Adipocyte (in vitro differentiated cells): ENCODE measurements around the gene TRAF2.

Experiments
- DNase-seq: peaks from one replicate; pipeline ENCODE4 v3.0.0-alpha.2; 2015; ENCODE audit warnings: low read depth
- H3K27me3 ChIP-seq: replicated peaks from 2 replicates; pipeline ENCODE4 v1.7.0; 2013; ENCODE audit warnings: mild to moderate bottlenecking, low read length, moderate library complexity; ENCODE audit not compliant: control insufficient read depth, insufficient read depth
- H3K36me3 ChIP-seq: 2 replicates; pipeline ENCODE4 v1.7.0; 2013; ENCODE audit warnings: low read length, mild to moderate bottlenecking, moderate library complexity; ENCODE audit not compliant: control insufficient read depth, insufficient read depth, severe bottlenecking
- H3K4me1 ChIP-seq: 2 replicates; pipeline ENCODE4 v1.7.0; 2013; ENCODE audit warnings: mild to moderate bottlenecking, low read length, moderate library complexity; ENCODE audit not compliant: control insufficient read depth, insufficient read depth
- H3K4me3 ChIP-seq: 2 replicates; pipeline ENCODE4 v1.7.0; 2013; ENCODE audit warnings: mild to moderate bottlenecking, low read length, moderate library complexity
- H3K9ac ChIP-seq: 2 replicates; pipeline ENCODE4 v1.7.0; 2013; ENCODE audit warnings: mild to moderate bottlenecking, low read length, moderate library complexity
- H3K9me3 ChIP-seq: 2 replicates; pipeline ENCODE4 v1.7.0; 2013; ENCODE audit warnings: mild to moderate bottlenecking, low read length, moderate library complexity; ENCODE audit not compliant: control insufficient read depth

The TRAF2 gene

DNA sequence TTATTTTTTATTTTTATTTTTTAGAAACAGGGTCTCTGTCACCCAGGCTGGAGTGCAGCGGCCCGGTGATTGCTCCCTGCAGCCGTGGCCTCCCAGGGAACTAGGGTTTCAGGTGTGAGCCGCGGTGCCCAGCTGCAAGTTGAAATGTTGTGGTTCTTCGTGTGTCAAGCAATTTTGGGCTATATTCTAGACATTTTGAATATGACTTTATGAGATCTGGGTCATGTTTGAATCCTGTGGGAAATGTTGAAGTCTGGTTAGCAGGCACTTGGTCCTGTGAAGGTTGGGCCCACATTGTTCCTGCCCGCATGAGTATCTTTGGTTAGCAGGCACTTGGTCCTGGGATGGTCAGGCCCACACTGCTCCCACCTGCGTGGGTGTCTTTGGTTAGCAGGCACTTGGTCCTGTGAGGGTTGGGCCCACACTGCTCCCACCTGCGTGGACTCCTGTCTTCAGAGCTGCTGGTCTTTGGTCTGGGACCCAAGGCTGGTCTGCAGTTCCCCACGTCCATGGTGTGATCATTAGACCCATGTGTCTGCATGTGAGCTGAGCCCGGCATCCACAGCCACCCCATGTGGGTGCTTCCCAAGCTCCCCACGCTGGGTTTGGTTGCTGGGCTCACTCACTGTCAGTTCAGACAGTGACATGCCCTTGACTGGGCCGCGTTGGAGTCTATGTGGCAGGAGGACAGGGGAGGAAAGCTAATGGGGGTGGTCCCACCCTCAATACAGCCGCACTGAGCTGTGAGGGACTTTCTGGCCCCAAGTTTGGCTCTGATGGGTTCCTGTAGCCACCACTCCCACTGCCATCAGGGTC, 51.1 kb downstream of the TRAF2 start:
- Histone ChIP-seq H3K9me3 (no peaks in the 10 kb centered on the region), H3K9ac (no peak overlapping the region), H3K4me3 (no peak overlapping the region), H3K4me1 (peaks cover 17% of the 10 kb centered on the region), H3K27me3 (no peaks in the 10 kb centered on the region), H3K36me3 (peaks cover 32% of the 10 kb centered on the region)
- no peak for DNase-seq

DNA sequence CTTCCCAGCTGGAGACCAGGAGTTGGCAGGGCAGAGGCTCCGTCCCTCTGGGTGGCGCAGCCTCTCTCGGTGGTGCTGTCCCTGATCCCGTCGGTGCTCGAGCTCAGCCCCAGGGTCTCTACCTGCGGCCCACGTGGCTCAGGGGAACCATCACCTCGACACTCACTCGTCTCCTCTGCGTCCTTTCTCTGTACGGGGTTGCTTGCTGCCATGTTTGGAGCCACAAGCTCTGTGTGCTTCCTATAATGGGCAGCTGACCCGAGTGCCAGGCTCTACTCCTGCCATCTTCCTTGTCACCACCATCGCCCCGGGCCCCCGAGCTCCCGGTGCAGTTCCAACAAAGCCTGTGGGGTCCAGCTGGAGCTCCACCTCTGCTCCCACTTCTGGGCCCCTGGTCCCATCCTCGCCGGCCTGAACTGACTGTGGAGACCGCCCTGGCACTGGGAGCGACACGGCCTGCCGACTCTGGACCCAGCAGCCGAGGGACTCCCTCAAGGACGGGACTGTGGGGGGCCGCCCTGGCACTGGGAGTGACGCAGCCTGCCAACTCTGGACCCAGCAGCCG, 53.2 kb downstream of the TRAF2 start:
- Histone ChIP-seq H3K36me3 (peaks cover 36% of the 10 kb centered on the region), H3K9ac (no peak overlapping the region), H3K9me3 (no peaks in the 10 kb centered on the region), H3K4me1 (peaks cover 17% of the 10 kb centered on the region), H3K27me3 (no peaks in the 10 kb centered on the region), H3K4me3 (no peak overlapping the region)
- DNase-seq: no peak

- Histone ChIP-seq H3K27me3 (no peaks in the 10 kb centered on the region), H3K36me3 (peaks cover 36% of the 10 kb centered on the region), H3K9me3 (no peaks in the 10 kb centered on the region), H3K4me1 (peaks cover 17% of the 10 kb centered on the region), H3K4me3 (no peak overlapping the region), H3K9ac (no peak overlapping the region)
- DNase-seq: no peak
Measured at GRCh38 chr9:136939996-136940525, 53.7 kb downstream of the TRAF2 start.

- Histone ChIP-seq H3K9me3 (no peaks in the 10 kb centered on the region), H3K9ac (no peak overlapping the region), H3K27me3 (no peaks in the 10 kb centered on the region), H3K4me1 (peaks cover 17% of the 10 kb centered on the region), H3K4me3 (no peak overlapping the region), H3K36me3 (peaks cover 36% of the 10 kb centered on the region)
- no peak for DNase-seq
Measured at GRCh38 chr9:136940526-136941230, 54.4 kb downstream of the TRAF2 start.

DNA sequence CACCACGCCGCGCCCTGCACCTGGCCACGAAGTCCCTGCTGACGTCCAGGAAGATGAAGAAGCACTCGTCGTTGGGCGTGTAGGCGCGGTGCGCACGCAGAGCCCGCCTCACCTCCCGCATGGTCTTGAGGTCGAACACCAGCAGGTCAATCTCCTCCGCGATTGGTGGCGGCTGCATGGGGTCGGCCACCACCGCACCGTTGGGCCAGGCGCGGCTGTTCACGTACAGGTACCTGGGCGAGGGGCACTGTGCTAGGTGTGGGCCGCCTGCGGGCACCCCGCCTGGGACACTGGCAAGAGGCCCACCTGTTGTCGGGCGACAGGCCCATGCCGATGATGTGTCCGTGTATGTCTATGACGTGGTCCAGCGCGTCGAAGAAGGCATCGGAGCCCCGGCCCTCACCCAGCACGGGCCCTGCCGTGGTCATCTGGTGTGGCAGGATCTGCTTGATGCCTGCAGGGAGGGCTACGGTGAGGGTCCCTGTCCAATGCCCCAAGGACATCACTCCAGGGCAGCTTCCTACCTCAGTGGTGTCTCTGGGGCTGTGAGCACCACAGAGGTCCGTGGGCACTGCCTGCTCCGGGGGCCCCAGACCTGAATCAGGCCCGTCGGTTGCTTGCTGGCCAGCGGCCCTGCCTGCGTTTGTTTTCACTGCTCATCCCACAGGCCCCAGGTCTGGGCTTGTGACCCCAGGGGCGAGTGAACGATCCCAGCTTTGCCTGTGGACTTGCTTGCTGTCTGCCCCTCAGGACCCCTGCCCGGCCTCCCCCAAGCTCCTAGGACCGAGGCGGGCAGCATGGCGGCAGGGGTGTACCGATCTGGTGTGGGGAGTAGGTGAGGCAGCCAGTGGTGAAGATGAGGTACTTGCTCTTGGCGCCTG, 55.2 kb downstream of the TRAF2 start:
- peaks cover 17% of the 10 kb centered on the region for H3K4me1 ChIP-seq
- no peak overlapping the region for H3K4me3 ChIP-seq

DNA sequence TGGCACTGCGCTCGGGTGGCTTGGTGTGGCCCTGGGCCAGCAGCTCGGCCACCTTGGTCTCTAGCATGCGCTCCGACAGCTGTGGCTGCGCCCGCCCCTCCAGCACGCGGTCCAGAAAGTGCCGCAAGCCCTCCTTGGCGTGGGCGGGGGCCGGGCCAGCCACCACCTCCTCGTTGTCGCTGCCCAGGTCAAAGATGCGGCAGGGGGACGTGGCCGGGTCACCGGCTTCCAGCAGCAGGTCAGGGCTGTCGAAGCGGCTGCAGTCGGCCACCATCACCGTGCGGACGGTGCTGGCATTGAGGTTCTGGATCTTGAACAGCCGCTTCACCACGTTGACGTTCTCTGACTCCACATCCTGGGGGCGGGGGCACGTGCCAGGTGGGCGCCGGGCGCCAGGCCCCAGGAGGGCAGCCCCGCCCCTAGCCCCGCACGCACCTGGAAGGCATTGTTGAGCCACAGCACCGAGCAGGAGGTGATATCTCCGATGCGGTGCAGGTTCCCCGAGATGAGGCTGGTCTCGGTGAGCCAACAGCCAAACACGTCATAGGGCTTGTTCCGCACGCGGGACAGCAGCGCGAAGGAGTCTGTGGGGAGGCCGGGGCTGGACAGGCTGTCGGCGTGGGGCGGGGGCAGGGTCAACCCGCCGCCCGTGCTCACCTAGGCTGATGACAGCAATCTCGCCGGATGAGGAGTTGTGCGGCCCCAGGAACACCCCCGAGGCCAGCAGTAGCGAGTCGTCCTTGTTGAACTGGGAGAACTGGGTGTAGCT, 56.0 kb downstream of the TRAF2 start:
- H3K36me3 ChIP-seq: peaks cover 36% of the 10 kb centered on the region
- no peaks in the 10 kb centered on the region for H3K9me3 ChIP-seq
- peaks cover 17% of the 10 kb centered on the region for H3K4me1 ChIP-seq
- H3K9ac ChIP-seq: peak overlapping the region; percentile 97
- H3K27me3 ChIP-seq: no peaks in the 10 kb centered on the region
- peak overlapping the region; percentile 92 for H3K4me3 ChIP-seq
- DNase-seq: no peak

More for the DNA sequence above, 55.2 kb downstream of the TRAF2 start:
- Histone ChIP-seq H3K27me3 (no peaks in the 10 kb centered on the region), H3K36me3 (peaks cover 36% of the 10 kb centered on the region), H3K9ac (no peak overlapping the region), H3K9me3 (no peaks in the 10 kb centered on the region)
- DNase-seq: no peak

DNA sequence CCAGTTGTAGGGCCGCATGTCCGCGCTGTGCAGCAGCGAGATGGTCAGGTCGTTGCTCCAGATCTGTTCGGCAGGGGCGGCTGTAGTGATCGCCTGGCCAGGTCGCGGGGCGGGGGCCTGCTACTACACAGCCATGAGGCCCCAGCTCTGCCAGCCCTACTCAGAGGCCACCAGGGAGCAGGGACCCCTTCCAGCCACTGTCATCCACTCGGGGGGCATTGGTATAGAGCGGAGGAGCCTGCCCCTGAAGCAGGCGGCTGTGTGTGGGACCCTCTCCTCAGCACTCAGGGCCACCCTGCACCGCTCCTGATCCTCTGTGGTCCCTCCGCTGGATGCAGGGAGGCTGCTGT, 56.5 kb downstream of the TRAF2 start:
- Histone ChIP-seq H3K36me3 (peaks cover 36% of the 10 kb centered on the region), H3K27me3 (no peaks in the 10 kb centered on the region), H3K4me3 (peak overlapping the region; percentile 92), H3K9ac (peak overlapping the region; percentile 97), H3K9me3 (no peaks in the 10 kb centered on the region), H3K4me1 (peaks cover 15% of the 10 kb centered on the region)
- DNase-seq: no peak

DNA sequence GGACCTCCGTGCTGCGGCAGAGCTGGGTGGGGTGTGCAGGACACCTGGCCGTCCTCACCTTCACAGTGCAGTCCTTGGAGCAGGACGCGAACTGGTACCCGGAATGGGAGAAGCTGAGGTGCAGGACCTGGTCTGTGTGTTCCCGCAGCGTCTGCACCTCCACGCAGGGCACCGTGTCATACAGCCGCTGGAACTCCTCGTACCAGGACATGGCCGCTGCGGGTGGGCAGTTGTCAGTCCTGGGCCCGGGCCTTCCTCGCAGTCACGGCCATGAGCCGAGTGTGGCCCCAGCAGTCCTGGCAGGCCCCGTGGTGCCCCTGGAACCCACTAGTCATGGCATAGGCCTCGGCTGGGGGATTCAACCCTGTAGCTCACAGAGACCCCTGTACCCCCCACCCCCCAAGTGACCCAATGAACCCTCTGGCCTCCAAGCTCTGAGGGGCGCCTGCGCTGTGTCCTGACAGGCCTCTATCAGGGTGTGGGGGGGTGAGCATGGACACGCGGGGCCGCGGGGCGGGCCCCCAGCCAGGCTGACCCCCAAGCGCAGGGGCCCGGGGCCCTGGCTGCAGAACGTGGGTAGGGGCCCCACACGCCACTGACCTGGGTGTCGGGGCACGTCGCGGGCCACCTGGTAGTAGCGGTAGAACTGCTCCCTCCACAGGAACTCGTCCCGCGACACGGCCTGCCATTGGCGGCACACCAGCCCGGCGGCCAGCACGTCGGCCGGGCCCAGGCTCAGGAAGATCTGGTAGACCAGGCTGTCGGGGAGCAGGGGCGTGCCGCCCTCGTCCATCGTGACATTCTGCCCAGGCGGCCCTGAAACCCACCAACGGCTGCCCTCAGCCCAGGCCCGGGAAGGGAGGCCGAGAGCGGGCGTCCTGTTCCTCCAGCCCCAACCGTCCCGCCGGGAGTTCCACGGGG, 57.2 kb downstream of the TRAF2 start:
- Histone ChIP-seq H3K9me3 (no peaks in the 10 kb centered on the region), H3K27me3 (no peaks in the 10 kb centered on the region), H3K9ac (peak overlapping the region; percentile 97), H3K4me3 (peak overlapping the region; percentile 92), H3K36me3 (peaks cover 36% of the 10 kb centered on the region), H3K4me1 (peaks cover 11% of the 10 kb centered on the region)
- DNase-seq: no peak

DNA sequence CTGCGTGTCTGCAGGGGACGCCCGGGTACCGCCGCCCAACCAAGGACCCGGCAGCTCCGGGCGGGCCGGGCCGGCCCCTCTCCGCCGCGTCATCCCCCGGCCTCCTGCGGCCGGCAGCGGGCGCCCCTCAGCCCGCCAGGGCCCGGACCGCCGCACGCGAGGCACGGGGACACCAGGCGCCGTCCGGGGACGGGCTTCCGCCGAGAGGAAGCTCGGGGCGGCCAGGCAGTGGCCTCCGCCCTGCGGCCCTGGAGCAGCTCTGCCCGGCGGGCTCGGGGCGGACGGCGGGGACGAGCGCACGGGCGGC, 57.8 kb downstream of the TRAF2 start:
- Histone ChIP-seq H3K4me1 (peaks cover 8% of the 10 kb centered on the region), H3K4me3 (peak overlapping the region; percentile 92), H3K27me3 (no peaks in the 10 kb centered on the region), H3K36me3 (peaks cover 33% of the 10 kb centered on the region), H3K9me3 (no peaks in the 10 kb centered on the region), H3K9ac (peak overlapping the region; percentile 97)
- peak; percentile 85 for DNase-seq
